Measurements from ENCODE around the gene STC2. TPM values are rescaled to one million over a fixed set of nuclear protein-coding genes. Genes with fewer than 3 reads are reported as not detected.

Gene STC2
- polyA plus RNA-seq, 2 of the 4 experiments (the other 2 are of a cell fraction) = 45.2 to 46.1 TPM

DNA sequence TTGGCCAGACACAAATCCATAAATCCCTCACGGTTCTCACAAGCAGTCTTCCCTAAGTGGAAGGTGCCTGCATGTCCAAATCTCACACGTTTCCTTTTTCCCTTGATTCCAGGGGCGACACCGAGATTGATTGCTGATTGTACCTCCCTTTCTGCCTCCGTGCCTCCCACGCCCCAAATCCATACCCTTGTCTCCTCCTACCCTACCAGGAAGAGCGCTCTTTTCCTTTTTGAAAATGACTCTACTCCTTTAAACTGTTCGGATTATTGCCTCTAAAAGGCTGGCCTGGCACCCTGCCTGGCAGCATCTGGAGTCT lies 4.5 kb downstream of the STC2 start:
- DNase-seq (ENCODE audit: low read depth in 1 of 2, low spot score in 1 of 2) = no peak
- H3K4me3 ChIP-seq = no peak overlapping the region
- no peaks in the 10 kb centered on the region for H3K9me3 ChIP-seq
- H3K4me2 ChIP-seq = no peak overlapping the region
- POLR2A ChIA-PET = no interaction called here
- no peak for FAIRE-seq
- CTCF ChIA-PET = no interaction called here
- TF ChIP-seq BHLHE40 (IDR thresholded peaks at IDR 0.05; ENCODE audit: low read depth, low read length) (no peak), PHF8 (IDR thresholded peaks at IDR 0.05; ENCODE audit: borderline replicate concordance, low read depth) (no peak), KDM1A (IDR thresholded peaks at IDR 0.05; ENCODE audit: low read depth) (no peak), FOXS1 (CRISPR knock-in tag; IDR thresholded peaks at IDR 0.05) (no peak), CBX8 (IDR thresholded peaks at IDR 0.05) (no peak), HDAC2 (IDR thresholded peaks at IDR 0.05) (no peak), HOXB5 (CRISPR knock-in tag; IDR thresholded peaks at IDR 0.05) (no peak), SMC3 (IDR thresholded peaks at IDR 0.05) (no peak), ZFP36 (IDR thresholded peaks at IDR 0.05; ENCODE audit: borderline replicate concordance, partially characterized antibody) (no peak), EHMT2 (IDR thresholded peaks at IDR 0.05; ENCODE audit: low read depth) (no peak), JUNB (IDR thresholded peaks at IDR 0.05) (no peak), ZC3H11A (IDR thresholded peaks at IDR 0.05) (no peak), EP300 (IDR thresholded peaks at IDR 0.05) (no peak)
- TF ChIP-seq, protein P1, sequence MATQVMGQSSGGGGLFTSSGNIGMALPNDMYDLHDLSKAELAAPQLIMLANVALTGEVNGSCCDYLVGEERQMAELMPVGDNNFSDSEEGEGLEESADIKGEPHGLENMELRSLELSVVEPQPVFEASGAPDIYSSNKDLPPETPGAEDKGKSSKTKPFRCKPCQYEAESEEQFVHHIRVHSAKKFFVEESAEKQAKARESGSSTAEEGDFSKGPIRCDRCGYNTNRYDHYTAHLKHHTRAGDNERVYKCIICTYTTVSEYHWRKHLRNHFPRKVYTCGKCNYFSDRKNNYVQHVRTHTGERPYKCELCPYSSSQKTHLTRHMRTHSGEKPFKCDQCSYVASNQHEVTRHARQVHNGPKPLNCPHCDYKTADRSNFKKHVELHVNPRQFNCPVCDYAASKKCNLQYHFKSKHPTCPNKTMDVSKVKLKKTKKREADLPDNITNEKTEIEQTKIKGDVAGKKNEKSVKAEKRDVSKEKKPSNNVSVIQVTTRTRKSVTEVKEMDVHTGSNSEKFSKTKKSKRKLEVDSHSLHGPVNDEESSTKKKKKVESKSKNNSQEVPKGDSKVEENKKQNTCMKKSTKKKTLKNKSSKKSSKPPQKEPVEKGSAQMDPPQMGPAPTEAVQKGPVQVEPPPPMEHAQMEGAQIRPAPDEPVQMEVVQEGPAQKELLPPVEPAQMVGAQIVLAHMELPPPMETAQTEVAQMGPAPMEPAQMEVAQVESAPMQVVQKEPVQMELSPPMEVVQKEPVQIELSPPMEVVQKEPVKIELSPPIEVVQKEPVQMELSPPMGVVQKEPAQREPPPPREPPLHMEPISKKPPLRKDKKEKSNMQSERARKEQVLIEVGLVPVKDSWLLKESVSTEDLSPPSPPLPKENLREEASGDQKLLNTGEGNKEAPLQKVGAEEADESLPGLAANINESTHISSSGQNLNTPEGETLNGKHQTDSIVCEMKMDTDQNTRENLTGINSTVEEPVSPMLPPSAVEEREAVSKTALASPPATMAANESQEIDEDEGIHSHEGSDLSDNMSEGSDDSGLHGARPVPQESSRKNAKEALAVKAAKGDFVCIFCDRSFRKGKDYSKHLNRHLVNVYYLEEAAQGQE (IDR thresholded peaks at IDR 0.05) = no peak
- TF ChIP-seq, protein P2, sequence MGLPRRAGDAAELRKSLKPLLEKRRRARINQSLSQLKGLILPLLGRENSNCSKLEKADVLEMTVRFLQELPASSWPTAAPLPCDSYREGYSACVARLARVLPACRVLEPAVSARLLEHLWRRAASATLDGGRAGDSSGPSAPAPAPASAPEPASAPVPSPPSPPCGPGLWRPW (IDR thresholded peaks at IDR 0.05) = no peak
- TF ChIP-seq, protein P3, sequence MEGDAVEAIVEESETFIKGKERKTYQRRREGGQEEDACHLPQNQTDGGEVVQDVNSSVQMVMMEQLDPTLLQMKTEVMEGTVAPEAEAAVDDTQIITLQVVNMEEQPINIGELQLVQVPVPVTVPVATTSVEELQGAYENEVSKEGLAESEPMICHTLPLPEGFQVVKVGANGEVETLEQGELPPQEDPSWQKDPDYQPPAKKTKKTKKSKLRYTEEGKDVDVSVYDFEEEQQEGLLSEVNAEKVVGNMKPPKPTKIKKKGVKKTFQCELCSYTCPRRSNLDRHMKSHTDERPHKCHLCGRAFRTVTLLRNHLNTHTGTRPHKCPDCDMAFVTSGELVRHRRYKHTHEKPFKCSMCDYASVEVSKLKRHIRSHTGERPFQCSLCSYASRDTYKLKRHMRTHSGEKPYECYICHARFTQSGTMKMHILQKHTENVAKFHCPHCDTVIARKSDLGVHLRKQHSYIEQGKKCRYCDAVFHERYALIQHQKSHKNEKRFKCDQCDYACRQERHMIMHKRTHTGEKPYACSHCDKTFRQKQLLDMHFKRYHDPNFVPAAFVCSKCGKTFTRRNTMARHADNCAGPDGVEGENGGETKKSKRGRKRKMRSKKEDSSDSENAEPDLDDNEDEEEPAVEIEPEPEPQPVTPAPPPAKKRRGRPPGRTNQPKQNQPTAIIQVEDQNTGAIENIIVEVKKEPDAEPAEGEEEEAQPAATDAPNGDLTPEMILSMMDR (IDR thresholded peaks at IDR 0.05) = no peak
- 89% methylated on average over 8 of the region's 8 CpGs for WGBS (ENCODE audit: missing lambda C conversion rate)
- ATAC-seq = no peak
- H3K4me1 ChIP-seq = peaks cover 8% of the 10 kb centered on the region; the same call in 2 of the 3 replicates
- H3K27ac ChIP-seq = no peak overlapping the region

DNA sequence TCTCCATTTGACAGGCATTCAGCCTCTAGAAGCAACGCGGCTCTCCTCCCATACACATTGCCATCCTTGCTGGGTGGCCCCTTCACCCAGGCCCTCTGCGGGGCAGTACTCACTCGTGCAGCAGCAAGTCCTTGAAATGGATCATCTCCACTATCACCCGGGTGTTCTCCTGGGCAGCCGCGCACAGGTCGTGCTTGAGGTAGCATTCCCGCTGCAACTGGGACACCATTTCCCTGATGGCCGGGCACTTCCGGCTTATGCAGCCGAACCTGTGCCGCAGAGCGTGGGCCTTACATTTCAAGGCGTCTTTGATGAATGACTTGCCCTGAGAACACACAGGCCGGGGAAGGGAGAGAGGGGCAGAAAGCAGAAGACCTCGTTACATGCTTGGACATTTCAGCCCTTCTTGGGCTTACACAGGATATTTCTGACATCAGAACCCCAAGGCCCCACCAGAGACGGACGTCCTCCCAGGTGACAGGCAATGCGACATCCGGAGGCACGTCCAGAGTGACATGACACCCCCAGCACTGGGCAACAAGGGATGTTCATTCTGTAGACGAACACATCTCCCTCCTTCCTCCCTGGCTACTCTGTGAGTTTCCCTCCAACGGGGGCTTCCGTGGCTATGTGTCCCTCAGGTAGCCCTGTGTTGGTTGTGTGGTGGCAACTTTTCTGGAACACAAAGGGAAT lies 5.0 kb downstream of the STC2 start:
- H3K9me3 ChIP-seq = no peaks in the 10 kb centered on the region
- CTCF ChIA-PET = interaction anchor here (1.0 to 5.5 kb wide), 2 partner anchors 9 to 29 kb away, joined by 3 to 35 read pairs; no protein-coding TSS in a partner anchor
- 95% methylated on average over 21 of the region's 25 CpGs for WGBS (ENCODE audit: missing lambda C conversion rate)
- H3K4me1 ChIP-seq = peaks cover 8% of the 10 kb centered on the region; the same call in 2 of the 3 replicates
- H3K4me2 ChIP-seq = no peak overlapping the region
- POLR2A ChIA-PET = no interaction called here
- no peak for DNase-seq (ENCODE audit: low read depth in 1 of 2, low spot score in 1 of 2)
- H3K27ac ChIP-seq = no peak overlapping the region
- no peak overlapping the region for H3K4me3 ChIP-seq
- TF ChIP-seq JUNB (IDR thresholded peaks at IDR 0.05) (no peak), EP300 (IDR thresholded peaks at IDR 0.05) (no peak), HOXB5 (CRISPR knock-in tag; IDR thresholded peaks at IDR 0.05) (no peak), ESRRA (IDR thresholded peaks at IDR 0.05; ENCODE audit: borderline replicate concordance, low read length) (no peak), KDM5A (IDR thresholded peaks at IDR 0.05) (no peak), EHF (CRISPR knock-in tag; IDR thresholded peaks at IDR 0.05) (no peak)
- TF ChIP-seq, protein P2 (IDR thresholded peaks at IDR 0.05) = no peak
- TF ChIP-seq, protein P4, sequence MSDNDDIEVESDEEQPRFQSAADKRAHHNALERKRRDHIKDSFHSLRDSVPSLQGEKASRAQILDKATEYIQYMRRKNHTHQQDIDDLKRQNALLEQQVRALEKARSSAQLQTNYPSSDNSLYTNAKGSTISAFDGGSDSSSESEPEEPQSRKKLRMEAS (IDR thresholded peaks at IDR 0.05) = no peak
- TF ChIP-seq, protein P5, sequence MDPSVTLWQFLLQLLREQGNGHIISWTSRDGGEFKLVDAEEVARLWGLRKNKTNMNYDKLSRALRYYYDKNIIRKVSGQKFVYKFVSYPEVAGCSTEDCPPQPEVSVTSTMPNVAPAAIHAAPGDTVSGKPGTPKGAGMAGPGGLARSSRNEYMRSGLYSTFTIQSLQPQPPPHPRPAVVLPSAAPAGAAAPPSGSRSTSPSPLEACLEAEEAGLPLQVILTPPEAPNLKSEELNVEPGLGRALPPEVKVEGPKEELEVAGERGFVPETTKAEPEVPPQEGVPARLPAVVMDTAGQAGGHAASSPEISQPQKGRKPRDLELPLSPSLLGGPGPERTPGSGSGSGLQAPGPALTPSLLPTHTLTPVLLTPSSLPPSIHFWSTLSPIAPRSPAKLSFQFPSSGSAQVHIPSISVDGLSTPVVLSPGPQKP (IDR thresholded peaks at IDR 0.05; ENCODE audit: low read depth, low read length) = no peak
- TF ChIP-seq, protein P6, sequence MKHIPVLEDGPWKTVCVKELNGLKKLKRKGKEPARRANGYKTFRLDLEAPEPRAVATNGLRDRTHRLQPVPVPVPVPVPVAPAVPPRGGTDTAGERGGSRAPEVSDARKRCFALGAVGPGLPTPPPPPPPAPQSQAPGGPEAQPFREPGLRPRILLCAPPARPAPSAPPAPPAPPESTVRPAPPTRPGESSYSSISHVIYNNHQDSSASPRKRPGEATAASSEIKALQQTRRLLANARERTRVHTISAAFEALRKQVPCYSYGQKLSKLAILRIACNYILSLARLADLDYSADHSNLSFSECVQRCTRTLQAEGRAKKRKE (CRISPR knock-in tag; IDR thresholded peaks at IDR 0.05; ENCODE audit: low read depth) = no peak
- no peak for ATAC-seq
- FAIRE-seq = no peak

Data from A549 (cell line).